GM23338 (cell line): ENCODE data around the gene FGFR2.

ENCODE experiments used
- CREB1 ChIP-seq: fragments of 250-450 bp; sonication (Bioruptor Pico); IDR thresholded peaks from 2 replicates; pipeline ENCODE4 v1.5.0; 2020; ENCODE audit warnings: low read depth, mild to moderate bottlenecking, moderate library complexity
- CTCF ChIP-seq, 2 experiments: fragments of 200-600 bp in 1 of 2; sonication (generic) in 1 of 2; conservative IDR thresholded peaks; 2 replicates each; pipeline versions ENCODE4 v1.5.1 to v1.6.1; 2016 to 2017; ENCODE audit warnings: antibody characterized with exemption in 2 of 2, low read depth in 2 of 2, mild to moderate bottlenecking in 2 of 2, moderate library complexity in 1 of 2
- ETS1 ChIP-seq: IDR thresholded peaks from 2 replicates; pipeline ENCODE4 v1.6.1; 2016; ENCODE audit warnings: antibody characterized with exemption
- EZH2 ChIP-seq: fragments of 200-600 bp; sonication (generic); IDR thresholded peaks from one replicate; pipeline ENCODE4 v1.8.0; 2017; ENCODE audit warnings: antibody characterized with exemption, mild to moderate bottlenecking, low read depth; ENCODE audit not compliant: unreplicated experiment
- EZH2phosphoT487 ChIP-seq: fragments of 200-600 bp; sonication (generic); IDR thresholded peaks from one replicate; pipeline ENCODE4 v1.8.1; 2018; ENCODE audit warnings: antibody characterized with exemption; ENCODE audit not compliant: unreplicated experiment
- JUNB ChIP-seq: IDR thresholded peaks from one replicate; pipeline ENCODE4 v1.6.1; 2016; ENCODE audit warnings: antibody characterized with exemption; ENCODE audit not compliant: unreplicated experiment
- POLR2AphosphoS5 ChIP-seq: IDR thresholded peaks from 2 replicates; pipeline ENCODE4 v1.6.1; 2016; ENCODE audit warnings: antibody characterized with exemption, low read depth
- REST ChIP-seq: IDR thresholded peaks from one replicate; pipeline ENCODE4 v1.6.1; 2018; ENCODE audit warnings: antibody characterized with exemption; ENCODE audit not compliant: unreplicated experiment
- ZNF331 ChIP-seq: fragments of 250-450 bp; sonication (Bioruptor Pico); IDR thresholded peaks from 2 replicates; pipeline ENCODE4 v1.5.0; 2020; ENCODE audit warnings: low read depth, mild to moderate bottlenecking, moderate library complexity

GRCh38 chr10:121616291-121616690 lies 18.0 kb upstream of the FGFR2 start:
- no peak for TF ChIP-seq EZH2
- no peak for TF ChIP-seq CTCF (conservative IDR thresholded peaks at IDR 0.05; ENCODE audit: low read depth in 2 of 2)
- TF ChIP-seq EZH2phosphoT487, result no peak
- no peak for TF ChIP-seq ZNF331
- TF ChIP-seq CREB1 (CRISPR knock-in tag), result no peak
- TF ChIP-seq POLR2AphosphoS5, result no peak
- no peak for TF ChIP-seq ETS1
- no peak for TF ChIP-seq JUNB
- no peak for TF ChIP-seq REST
